ENCODE data around the gene PRDM1. TPM values are rescaled to one million over a fixed set of nuclear protein-coding genes. Genes with fewer than 3 reads are reported as not detected.

Gene PRDM1
- total RNA-seq, 4 donors from 2014 or later = 1.6 to 2.4 (median 1.9) TPM

- Histone ChIP-seq H3K36me3 (no peaks in the 10 kb centered on the region), H3K4me1 (no peaks in the 10 kb centered on the region), H3K4me3 (peak overlapping the region in 3 of 4 donors; percentile 3 to 23 (median 8)), H3K9me3 (no peaks in the 10 kb centered on the region), H3K27ac (peak overlapping the region in 3 of 4 donors; percentile 38 to 44 (median 39)), H3K27me3 (peaks cover 0 to 9% (median 0%) of the 10 kb centered on the region in 3 donors)
- in situ Hi-C loops (cut with MboI; ENCODE audit: low sequenced_read_pairs in 4 of 4) (no loop called here), intact Hi-C loops (cut with DNase I; ENCODE audit: low total_unique reads) (no loop called here)
- ATAC-seq (no peak), DNase-seq (no peak)
- no peak for TF ChIP-seq POLR2A (IDR thresholded peaks at IDR 0.05)
- TF ChIP-seq, protein P1, sequence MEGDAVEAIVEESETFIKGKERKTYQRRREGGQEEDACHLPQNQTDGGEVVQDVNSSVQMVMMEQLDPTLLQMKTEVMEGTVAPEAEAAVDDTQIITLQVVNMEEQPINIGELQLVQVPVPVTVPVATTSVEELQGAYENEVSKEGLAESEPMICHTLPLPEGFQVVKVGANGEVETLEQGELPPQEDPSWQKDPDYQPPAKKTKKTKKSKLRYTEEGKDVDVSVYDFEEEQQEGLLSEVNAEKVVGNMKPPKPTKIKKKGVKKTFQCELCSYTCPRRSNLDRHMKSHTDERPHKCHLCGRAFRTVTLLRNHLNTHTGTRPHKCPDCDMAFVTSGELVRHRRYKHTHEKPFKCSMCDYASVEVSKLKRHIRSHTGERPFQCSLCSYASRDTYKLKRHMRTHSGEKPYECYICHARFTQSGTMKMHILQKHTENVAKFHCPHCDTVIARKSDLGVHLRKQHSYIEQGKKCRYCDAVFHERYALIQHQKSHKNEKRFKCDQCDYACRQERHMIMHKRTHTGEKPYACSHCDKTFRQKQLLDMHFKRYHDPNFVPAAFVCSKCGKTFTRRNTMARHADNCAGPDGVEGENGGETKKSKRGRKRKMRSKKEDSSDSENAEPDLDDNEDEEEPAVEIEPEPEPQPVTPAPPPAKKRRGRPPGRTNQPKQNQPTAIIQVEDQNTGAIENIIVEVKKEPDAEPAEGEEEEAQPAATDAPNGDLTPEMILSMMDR (IDR thresholded peaks at IDR 0.05 in 4 of 5, conservative IDR thresholded peaks at IDR 0.05 in 1 of 5) = no peak
Measured at GRCh38 chr6:106102967-106103727, 17.0 kb downstream of the PRDM1 start.

GRCh38 chr6:106103728-106104109 lies 17.6 kb downstream of the PRDM1 start:
- Histone ChIP-seq H3K9me3 (no peaks in the 10 kb centered on the region), H3K27me3 (peaks cover 0 to 3% (median 0%) of the 10 kb centered on the region in 3 donors), H3K4me3 (peak overlapping the region in 3 of 4 donors; percentile 3 to 23 (median 8)), H3K4me1 (no peaks in the 10 kb centered on the region), H3K27ac (peak overlapping the region in 3 of 4 donors; percentile 38 to 44 (median 39)), H3K36me3 (no peaks in the 10 kb centered on the region)
- in situ Hi-C loops (cut with MboI; ENCODE audit: low sequenced_read_pairs in 4 of 4) (no loop called here), intact Hi-C loops (cut with DNase I; ENCODE audit: low total_unique reads) (no loop called here)
- DNase-seq = no peak
- TF ChIP-seq, protein P1 (IDR thresholded peaks at IDR 0.05 in 4 of 5, conservative IDR thresholded peaks at IDR 0.05 in 1 of 5) = no peak
- TF ChIP-seq POLR2A (IDR thresholded peaks at IDR 0.05) = no peak
- ATAC-seq = no peak

GRCh38 chr6:106104476-106104875 lies 18.3 kb downstream of the PRDM1 start:
- TF ChIP-seq, protein P1 (IDR thresholded peaks at IDR 0.05 in 4 of 5, conservative IDR thresholded peaks at IDR 0.05 in 1 of 5) = no peak
- no peak for TF ChIP-seq POLR2A (IDR thresholded peaks at IDR 0.05)
- in situ Hi-C loops (cut with MboI; ENCODE audit: low sequenced_read_pairs in 4 of 4) (no loop called here), intact Hi-C loops (cut with DNase I; ENCODE audit: low total_unique reads) (no loop called here)
- no peak for DNase-seq
- Histone ChIP-seq H3K4me1 (no peaks in the 10 kb centered on the region), H3K9me3 (no peaks in the 10 kb centered on the region), H3K4me3 (no peak overlapping the region), H3K27me3 (no peaks in the 10 kb centered on the region), H3K36me3 (no peaks in the 10 kb centered on the region), H3K27ac (no peak overlapping the region)
- no peak for ATAC-seq

- H3K27ac ChIP-seq = no peak overlapping the region
- H3K36me3 ChIP-seq = no peaks in the 10 kb centered on the region
- in situ Hi-C loops (cut with MboI; ENCODE audit: low sequenced_read_pairs in 4 of 4) = no loop called here
- ATAC-seq (no peak), DNase-seq (no peak)
- H3K9me3 ChIP-seq = no peaks in the 10 kb centered on the region
- intact Hi-C loops (cut with DNase I; ENCODE audit: low total_unique reads) = no loop called here
- TF ChIP-seq, protein P1 (IDR thresholded peaks at IDR 0.05 in 4 of 5, conservative IDR thresholded peaks at IDR 0.05 in 1 of 5) = no peak
- TF ChIP-seq POLR2A (IDR thresholded peaks at IDR 0.05) = no peak
- no peaks in the 10 kb centered on the region for H3K4me1 ChIP-seq
- no peaks in the 10 kb centered on the region for H3K27me3 ChIP-seq
- H3K4me3 ChIP-seq = no peak overlapping the region
Measured at GRCh38 chr6:106104941-106105340, 18.8 kb downstream of the PRDM1 start.

Data from gastrocnemius medialis (tissue), 4 donors.